ENCODE data around the gene CYP2C9. TPM values are rescaled to one million over a fixed set of nuclear protein-coding genes. Genes with fewer than 3 reads are reported as not detected.

Gene CYP2C9
- total RNA-seq, 4 donors from 2014 or later: 0.57 TPM; not detected in 3

DNA sequence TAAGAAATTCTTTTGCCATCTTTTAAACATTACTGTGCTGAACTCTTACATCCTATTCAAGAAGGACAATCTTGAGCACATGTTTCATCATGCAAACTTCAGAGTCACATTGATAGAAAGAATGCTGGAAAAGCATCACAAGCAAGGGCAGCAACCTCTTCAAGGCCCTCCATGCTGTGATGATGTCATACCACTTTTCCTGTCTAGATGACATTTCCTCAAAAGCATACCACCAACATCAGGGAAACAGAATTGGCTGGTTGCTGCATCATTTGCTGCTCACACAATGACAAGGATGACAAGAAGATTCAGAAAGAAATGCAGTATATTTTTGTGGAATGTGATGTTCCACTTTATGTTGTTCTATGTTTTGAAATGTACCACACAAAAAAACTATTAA is 93.2 kb downstream of the CYP2C9 start:
- TF ChIP-seq, protein P1, sequence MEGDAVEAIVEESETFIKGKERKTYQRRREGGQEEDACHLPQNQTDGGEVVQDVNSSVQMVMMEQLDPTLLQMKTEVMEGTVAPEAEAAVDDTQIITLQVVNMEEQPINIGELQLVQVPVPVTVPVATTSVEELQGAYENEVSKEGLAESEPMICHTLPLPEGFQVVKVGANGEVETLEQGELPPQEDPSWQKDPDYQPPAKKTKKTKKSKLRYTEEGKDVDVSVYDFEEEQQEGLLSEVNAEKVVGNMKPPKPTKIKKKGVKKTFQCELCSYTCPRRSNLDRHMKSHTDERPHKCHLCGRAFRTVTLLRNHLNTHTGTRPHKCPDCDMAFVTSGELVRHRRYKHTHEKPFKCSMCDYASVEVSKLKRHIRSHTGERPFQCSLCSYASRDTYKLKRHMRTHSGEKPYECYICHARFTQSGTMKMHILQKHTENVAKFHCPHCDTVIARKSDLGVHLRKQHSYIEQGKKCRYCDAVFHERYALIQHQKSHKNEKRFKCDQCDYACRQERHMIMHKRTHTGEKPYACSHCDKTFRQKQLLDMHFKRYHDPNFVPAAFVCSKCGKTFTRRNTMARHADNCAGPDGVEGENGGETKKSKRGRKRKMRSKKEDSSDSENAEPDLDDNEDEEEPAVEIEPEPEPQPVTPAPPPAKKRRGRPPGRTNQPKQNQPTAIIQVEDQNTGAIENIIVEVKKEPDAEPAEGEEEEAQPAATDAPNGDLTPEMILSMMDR (IDR thresholded peaks at IDR 0.05; ENCODE audit: low read depth): no peak

DNA sequence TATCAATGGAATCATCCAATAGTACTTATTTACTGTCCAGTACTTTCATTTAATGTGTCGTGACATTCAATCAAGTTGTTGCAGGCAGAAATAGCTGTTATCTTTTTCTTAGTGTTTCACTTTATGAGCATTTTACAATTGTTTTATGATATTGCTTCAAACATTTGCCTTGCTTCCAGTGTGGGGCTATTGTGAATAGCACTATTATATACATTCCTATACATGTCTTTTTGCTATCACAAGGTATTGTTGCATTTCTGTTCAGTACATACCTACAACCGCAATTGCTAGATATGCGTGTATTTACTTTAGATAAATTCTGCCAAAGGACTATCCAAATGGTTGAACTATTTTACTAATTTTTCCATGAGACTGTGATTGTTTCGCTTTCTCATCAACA is 95.9 kb downstream of the CYP2C9 start:
- TF ChIP-seq, protein P1 (IDR thresholded peaks at IDR 0.05; ENCODE audit: low read depth): no peak

DNA sequence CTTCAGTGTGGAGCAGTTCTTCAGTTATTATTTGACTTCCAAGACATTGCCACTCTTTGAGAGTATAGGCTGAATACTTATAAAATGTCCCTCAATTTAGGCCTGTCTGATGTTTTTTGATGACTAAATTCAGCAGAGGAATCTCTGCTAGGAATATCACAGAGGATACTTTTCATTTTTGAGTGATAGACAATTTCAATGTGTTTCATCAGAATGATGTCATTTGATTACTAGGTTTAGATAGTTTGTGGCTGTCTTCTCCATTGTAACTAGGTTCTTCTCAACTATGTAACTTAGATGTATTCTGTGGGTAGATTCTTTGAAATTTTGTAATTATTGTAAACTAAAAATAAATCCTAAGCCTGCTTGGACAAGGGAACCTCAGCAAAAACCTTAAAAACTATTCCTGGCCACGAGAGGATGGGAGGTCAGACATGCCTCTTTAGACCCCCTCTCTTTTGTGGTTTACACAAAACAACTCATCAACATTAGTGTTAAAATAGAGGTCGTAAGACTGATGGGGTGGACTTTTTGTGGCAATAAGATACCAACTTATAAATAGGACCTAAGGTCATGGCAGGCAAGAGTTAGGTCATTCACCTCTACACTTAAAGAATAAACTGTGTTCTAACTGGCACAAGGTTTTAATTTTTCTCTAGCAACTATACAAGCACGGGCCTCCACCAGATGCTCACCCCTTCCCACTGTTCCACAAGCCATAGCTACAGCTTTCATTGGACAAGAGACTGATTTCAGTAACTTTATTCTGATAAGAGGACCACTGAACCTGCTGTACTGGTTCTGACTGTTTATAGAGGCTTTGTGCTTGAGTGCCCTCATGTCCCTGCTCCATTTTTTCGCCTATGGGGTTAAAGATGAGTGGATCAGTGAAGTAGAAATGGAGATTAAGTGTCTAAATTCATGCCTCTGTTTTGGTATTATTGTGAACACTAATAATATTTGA is 97.2 kb downstream of the CYP2C9 start:
- TF ChIP-seq, protein P1 (IDR thresholded peaks at IDR 0.05; ENCODE audit: low read depth): no peak

DNA sequence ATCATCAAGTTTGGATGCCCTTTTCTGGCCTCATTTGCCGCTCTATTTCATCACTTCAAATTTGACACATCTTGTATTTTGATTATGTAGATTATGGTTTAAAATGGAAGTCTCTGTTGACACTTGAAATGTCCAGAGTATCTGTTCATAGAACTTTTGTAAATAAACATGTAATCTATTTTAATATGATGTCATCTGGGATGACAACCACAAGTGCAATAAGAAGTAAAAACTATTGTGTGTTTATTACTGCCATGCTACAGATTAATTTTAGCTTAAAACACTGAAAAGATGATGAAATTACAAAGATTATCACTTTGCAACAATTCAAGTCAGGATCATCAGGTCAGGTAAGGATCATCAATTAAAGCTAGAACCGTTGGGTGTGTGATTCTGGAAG is 100.8 kb downstream of the CYP2C9 start:
- TF ChIP-seq, protein P1 (IDR thresholded peaks at IDR 0.05; ENCODE audit: low read depth): no peak

Small RNAs within 50 kb of the gene (small RNA-seq; reads per million reads assigned to genes)
- gene CYP2C60P: not detected

Other genes starting within 250 kb of the CYP2C9 start
- gene CYP2C19, start 176.0 kb upstream of the CYP2C9 start, total RNA-seq: under 1 TPM in 1 of 4 donors, not detected in 3; 0.88 TPM
- gene CYP2C8, start 130.8 kb downstream of the CYP2C9 start, total RNA-seq: not detected